NCI-H146 treated with DMSO at 0.1 percent for 48 hours (cell line): ENCODE results near the gene C6orf132.
"Not testable (repeated sequence)": the region's sequence is repeated elsewhere in the genome, so short reads cannot be mapped to it uniquely, and the experiment has no call there.

ENCODE experiments used
- DNase-seq: peaks from one replicate; lab custom pipeline; 2025; ENCODE audit not compliant: unreplicated experiment; lab: John Stamatoyannopoulos, UW

C6orf132 gene

DNA sequence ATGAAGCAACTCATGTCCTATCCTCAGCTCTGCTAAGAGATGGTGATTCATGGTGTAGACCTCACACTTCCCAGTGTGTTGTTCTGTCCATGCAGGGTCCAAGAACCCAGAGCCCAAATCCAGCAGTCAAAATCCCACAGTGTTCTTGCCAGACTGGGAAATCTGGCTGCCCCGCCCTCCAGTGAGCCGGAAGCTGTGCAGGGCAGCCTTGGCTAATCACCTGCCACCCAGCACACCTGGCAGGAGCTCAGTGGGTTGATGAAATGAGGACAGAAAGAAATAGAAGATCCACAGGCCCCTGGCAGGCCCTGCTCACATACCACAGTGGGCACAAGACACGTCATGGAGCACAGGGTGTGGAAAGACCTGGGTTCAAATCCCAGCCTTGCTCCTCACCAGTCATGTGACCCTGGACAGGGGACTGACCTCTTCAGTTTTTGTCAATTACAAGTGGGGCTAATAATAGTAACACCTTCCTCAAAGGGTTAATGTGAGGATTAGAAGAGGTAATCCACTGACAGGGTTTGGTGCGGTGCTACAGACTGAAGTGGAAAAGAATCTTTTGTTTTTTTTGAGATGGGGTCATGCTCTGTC lies 17.1 kb upstream of the C6orf132 start:
- no peak for DNase-seq

DNA sequence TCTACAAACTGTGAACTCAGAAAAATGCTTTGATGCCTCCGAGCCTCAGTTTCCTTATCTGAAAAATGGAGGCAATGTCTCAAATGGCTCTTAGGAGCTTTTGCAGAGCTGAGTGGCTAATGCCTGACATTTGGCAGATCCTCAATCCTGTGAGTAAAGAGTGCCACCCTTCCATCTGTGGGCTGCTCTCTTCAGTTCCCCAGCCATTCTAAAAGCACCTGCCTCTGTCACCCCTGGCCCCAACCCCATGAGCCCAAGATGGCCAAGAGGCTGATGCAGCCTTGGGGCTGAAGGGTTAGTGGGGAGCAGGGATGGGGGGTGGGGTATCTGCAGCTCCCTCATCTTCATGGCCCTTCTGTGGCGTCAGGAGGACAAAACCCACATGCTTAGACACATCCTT lies 16.2 kb upstream of the C6orf132 start:
- DNase-seq: no peak

DNA sequence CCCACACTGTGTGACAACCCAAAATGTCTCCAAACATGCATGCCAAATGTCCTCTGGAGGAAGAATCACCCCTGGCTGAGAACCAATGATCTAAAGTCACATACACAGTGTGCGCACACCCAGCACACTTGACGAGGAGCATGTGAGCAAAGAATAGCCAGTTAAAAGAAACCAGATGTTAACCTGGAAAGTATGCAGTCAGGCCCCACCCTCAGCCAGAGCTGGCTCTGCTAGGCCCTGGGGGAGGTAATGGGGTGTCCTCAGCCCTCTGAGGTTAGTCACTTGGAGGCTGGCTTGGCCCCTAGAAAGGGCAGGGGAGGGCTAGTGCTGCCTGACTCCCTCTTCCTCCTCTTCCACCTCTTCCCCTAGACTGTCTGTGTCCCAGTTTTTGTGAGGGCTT lies 15.6 kb upstream of the C6orf132 start:
- DNase-seq: no peak

DNA sequence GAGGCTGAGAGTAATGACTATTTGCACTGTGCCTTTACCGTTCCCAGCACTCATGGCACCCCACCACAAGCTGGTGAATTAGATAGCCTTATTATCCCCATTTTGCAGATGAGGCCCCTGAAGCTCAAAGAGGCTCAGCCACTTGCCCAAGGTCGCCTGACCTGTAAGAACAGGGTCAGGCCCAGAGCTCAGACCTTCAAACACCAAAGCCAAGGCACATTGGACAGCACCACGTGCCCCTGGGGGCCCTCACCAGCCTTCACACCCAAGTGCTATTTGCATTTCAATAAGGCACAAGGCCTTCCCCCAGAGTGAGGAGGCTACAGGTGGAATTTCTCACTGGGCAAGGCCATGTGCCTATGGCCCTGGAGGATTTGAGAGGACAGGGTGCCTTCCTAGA lies 14.2 kb upstream of the C6orf132 start:
- no peak for DNase-seq

DNA sequence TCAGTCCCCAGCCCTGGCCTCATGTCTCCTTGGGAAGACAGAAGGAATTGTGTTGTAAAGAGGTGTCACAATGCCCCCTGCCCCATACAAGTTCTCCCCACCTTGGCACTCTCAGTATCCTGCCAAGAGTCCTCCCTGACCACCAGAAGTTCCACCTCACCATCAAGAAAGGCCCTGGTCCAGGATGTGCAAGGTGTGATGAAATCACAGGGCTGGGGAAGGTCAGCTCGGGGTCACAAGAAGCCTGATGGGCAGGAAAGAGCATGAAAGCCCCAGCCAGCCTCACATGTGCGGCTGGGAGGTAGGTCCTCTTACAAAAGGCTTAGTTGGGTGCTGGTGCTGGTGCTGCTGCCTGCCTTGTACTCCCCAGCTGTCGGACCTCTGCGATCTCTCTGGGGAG lies 12.9 kb upstream of the C6orf132 start:
- DNase-seq: no peak

DNA sequence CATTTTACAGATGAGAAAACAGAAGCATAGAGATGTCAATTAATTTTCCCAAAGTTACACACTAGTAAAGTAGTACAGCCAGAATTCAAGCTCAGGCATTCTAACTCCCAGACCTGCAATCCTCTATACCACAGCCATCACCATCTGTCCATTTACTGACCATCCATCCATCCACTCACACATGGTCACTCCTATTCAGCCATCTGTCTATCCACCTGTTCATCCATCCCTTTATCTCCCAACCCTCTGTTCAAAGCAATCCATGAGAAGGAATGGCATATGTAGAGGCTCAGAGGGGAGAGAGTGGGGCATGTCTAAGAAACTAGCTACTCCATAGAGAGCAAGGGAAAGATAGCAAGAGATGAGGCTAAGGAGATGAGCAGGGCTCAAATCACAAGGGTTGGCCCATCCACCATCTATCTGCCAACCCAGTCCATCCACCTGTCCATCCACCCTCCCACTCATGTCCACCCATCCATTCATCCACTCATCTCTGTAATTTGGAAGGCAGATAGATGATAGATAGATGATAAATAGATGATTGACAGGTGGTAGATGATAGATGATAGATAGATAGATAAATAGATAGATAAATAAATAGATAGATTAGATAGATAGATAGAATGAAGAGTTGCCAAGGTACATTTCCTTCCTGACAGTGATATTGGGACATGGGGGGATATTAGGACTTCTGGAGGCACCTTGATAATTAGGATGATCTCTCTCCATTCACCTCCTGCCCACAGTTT lies 12.2 kb upstream of the C6orf132 start:
- DNase-seq: no peak

DNA sequence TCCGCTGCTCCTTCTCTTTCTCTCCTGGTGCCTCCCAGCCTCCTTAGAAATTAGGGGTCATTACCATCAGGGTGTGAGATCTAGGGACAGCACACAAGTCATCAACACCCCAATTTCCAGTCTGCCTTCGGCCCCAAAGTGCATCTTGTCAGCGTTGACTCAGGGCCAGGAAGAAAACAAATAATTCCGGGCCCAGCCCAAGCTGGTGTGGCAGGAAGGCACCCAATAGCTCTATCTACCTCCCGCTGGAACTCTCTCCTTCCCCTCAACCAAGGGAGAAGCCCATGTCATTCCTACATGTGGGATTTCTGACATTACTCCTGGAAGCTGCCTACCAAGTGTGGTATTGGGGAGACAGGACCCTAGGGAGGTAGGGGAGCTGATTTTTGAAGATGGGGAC lies 11.5 kb upstream of the C6orf132 start:
- no peak for DNase-seq

DNA sequence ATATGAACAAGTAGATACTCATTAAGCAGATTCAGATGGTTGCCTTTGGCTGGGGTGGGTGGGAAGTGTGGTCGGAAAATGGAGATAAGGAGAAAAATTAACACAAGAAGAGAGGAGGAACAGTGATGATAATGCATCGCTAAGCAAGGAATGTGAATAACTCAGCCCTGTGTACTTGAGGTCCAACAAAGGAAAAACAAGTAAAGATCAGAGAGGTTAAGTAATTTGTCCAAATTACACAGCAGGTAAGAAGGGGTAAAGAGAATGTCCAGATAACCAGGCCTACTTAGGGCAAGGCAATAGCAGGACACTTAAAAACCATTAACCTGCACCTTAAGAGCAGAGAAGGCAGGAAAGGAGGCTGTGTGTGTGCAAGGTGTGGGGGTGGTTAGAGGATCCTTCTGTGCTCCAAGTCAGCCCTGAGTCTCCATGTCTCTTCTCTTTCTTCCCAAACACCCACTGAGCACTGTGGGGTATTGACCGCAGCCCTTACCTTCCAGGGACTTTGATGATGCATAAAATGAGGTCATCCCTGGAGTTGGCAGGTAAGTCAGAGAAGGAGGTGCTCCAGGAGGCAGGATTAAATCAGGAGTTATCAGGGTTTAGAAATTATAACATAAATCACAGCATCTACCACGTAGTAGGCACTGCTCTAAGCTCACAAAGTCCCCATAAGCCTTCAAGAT lies 10.3 kb upstream of the C6orf132 start:
- not testable (repeated sequence) for DNase-seq

DNA sequence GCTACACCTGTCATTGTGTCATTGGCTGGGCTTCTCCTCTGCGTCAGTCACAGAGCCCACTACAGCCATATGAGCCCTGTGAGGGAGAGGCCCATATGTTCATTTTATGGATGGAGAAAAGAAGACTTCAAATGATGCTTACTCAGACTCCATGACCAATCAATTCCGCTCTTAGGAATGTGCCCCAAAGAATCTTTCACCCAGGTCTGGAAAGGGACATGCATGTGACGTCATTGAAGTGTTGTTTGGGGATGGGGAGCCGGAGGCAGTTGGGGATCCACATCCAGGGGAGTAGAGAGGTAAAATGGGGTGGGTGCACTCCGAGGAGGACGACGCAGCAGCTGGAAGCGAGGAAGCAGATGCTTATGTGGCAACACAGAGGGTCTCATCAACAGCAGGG lies 9.6 kb upstream of the C6orf132 start:
- DNase-seq: no peak

DNA sequence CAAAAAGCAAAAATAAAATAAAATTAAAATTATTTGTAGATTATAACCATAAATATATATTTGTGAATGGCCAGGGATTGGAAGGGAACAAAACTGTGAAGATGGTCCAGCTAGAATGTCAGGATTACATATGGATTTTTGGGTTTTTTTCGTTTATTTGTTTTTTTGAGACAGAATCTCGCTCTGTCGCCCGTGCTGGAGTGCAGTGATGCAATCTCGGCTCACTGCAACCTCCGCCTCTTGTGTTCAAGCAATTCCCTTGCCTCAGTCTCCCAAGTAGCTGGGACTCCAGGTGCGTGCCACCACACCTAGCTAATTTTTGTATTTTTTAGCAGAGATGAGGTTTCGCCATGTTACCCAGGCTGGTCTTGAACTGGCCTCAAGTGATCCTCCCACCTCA lies 7.8 kb upstream of the C6orf132 start:
- DNase-seq: no peak

DNA sequence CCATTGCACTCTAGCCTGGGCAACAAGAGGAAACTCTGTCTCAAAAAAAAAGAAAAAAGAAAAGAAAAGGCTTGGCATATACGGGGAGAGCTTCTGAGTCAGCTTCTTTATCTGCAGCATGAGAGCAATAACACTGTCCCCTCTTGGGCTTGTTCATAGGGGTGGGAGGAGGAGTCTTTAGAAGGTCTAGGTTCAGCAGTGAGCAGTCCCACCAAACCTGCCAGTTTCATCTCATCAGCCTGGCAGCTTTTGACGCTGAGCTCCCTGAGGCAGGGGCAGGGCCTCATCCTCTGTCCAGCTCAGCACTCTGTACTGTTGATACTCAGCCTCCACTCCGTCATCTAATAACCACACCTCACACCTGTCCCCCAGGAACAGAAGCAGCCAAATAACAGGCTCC lies 5.6 kb upstream of the C6orf132 start:
- DNase-seq: no peak

DNA sequence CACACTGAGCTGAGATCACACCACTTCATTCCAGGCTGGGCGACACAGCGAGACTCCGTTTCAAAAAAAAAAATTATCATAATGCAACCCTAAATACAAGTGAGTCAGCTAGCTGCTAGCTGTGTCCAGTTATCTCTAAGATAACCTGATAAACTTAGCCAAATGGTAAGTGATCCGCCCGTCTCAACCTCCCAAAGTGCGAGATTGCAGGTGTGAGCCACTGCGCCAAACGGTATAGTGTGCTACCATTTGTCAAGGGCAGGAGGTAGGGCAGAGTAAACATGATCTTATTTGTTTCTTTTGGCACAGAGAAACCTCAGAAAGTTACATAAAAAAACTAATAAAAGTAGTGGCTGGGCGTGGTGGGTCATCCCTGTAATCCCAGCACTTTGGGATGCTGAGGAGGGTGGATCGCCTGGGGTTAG lies 4.7 kb upstream of the C6orf132 start:
- DNase-seq: no peak

DNA sequence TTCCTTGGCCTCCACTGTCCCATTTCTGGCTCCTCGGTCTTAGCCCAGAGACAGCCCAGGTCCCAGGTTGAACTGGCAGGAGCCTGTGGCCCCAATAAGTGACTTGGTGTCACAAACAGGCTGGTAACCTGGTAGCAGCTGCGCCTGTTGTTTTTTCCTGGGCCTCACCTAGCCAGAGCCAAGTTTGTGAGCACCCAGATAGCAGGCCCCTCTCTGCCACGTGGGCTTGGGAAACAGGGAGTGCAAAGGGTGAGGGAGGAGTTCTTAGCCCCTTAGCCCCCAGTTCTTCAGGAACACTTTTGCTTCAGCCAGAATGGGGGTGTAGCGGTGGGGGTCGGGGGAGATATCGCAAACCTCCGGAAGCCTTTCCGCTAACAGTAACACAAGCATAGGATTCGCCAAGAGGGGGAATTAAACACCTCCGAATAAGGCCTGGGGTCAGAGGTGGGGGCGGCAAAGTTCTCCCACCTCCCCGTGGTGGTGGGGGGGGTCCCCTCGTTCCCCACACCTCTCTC lies 760 bp downstream of the C6orf132 start:
- no peak for DNase-seq

DNA sequence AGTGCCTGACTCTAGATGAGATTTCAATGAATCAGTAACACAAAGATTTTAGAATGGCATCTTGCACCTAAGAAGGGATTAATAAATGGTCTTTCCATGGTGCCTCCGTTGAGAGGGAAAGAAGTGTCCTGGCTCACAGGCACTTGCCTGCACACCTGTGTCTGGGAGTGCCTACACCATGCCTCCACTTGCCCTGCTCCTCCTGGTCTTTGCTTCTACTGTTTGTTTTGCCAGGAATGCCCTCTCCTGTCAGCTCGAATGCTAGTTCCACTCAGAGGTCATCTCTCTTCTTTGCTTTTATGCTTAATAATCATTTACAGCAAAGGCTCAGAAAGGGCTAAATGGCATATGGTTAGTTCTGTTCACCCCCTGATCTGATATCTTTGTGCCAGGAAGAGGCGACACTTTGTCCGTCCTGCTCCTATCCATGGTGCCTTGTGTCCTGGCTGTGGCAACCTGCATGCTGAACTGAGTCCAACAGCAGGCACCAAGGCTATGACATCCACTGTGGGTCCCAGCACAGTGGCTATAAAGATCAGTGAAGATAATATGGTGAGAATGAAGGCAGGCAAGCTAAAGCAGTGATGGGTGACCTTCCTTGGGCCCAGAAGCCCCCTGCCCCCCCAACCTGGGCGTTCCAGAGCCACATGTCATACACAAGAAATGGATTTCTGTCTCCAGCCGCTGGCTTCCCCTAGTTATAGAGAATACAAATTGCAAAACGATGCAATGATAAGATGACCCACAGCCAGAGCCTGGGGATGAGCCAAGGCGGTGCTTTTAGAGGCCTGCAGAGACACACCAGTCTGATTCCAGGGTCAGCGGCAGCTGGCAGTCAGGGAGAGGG lies 1.4 kb downstream of the C6orf132 start:
- no peak for DNase-seq

DNA sequence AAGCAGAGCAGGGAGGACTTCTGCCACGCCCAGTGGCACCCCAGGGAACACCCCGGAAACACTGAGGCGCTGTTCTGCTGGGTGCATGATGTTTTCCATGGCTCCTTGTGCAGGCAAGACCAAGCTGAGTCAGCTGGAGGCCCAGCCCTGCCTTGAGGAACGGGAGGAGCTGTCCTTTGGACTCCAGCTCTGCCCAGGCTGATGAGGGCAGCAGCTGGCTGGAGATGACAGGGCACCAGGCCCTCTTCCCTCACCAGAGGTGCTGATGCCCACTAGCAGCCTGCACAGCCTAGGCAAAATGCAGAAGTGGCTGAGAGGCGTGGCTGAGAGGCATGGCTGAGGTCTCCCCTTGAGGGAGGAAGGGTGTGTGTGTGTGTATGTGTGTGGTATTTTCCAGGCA lies 2.4 kb downstream of the C6orf132 start:
- no peak for DNase-seq

DNA sequence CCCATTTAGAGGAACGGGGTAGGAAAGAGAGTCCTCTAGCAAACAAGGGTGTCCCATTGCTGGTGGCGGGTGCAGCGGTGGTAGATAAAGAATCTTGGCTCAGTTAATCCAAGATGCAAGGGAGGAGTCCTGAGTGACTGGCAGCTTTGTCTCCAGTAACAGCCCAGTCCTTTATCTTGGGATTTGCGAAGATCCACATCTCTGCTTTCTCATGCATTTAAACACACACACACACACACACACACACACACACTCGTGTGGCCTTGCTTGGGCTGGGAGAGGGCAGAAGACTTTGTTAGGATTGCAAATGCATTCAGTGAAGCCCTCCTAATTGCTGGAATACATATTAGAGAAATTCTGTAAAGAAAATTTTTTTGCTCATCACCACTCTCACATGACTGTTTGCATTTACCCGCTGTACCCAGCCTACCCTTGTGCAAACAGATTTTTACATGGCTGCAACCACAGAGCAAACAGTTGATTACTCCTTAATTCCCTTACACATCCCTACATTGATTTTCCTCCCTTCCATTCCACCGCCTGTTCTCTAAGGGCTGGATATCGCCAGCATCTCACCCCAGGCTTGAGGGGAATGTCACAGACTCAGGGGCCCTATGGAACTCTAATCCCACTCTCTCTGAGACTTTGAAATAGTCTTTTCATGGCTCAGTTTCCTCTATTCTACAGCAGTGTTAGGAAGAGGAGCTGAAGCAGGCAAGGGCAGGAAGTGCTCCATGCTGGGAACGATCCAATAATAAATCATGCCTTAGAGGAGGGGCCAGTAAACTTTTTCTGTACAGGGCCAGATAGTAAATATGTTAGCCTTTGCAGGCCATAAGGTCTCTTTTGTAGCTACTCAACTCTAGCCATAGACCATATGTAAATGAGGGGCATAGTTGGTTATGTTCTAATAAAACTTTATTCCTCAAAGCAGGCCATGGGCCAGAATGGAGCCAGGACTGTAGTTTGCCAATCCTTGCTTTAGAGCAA lies 3.5 kb downstream of the C6orf132 start:
- DNase-seq: peak; percentile 68

DNA sequence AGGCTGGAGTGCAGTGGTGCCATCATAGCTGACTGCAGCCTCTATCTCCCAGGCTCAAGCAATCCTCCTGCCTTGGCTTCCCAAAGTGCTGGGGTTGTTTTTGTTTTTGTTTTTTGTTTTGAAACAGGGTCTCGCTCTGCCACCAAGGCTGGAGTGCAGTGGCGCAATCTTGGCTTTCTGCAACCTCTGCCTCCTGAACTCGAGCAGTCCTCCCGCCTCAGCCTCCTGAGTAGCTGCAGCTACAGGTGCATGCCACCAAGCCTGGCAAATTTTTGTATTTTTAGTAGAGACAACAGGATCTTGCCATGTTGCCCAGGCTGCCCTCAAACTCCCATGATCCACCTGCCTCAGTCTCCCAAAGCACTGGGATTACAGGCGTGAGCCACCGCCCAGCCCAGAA lies 4.2 kb downstream of the C6orf132 start:
- DNase-seq: no peak

DNA sequence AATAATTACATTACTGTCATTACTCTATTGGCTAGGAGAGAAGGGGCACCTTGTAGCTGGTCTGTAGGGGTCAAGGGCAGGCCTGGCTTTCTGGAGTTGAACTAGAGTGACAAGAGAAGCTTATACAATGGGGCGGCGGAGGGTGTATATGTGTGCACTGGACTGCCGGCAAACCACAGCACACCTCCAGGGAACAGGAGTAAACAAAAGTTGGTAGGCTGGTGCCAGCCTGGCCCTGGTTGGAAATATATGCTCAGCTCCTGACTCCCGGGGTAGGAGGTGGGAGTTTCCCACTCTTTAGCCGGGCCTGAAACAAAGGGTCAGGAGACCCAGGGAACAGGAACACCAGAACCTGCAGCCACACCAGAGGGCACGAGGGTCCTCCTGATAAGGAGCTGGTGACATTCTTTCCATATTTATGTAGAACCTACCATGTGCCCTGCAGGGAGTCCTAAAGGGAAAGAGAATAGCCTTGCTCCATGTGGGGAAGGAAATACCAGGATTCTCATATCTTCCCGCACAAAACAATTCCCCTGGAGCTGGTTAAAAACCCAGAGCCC lies 5.1 kb downstream of the C6orf132 start:
- no peak for DNase-seq

DNA sequence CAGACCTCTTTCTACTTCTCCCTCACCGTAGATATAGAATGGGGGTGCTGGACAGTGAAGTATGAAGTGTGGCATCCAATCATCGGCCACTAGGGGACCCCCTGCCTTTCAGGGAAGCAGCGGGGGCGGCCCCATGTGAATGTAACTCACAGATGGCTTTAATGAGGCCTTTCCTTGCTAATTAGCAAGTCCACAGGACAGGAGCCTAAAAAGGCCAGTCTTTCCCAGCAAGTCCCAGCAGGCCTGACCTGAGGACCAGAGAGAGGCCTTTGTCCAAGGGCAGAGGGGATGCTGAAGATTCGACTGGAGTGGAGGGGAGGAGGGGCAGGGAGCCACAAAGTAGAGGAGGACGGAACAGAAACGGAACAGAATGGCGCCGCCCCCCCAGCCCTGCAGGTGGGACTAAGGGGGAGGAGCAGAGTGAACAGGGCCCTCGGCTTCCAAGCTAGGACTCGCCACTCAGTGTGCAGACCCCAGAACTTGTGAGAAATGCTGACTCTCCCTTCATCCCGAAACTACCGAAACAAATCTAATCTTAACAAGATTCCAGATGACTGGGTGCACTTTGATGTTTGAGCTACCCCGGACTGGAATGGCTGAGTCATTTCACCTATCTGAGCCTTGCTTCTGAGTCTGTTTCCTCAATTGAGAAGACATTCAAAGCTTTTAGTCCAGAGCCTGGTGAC lies 5.8 kb downstream of the C6orf132 start:
- no peak for DNase-seq
